K562 (cell line): Measurements from ENCODE around the gene PSMG3. TPM values are rescaled to one million over a fixed set of nuclear protein-coding genes. Genes with fewer than 3 reads are reported as not detected.

Experiments
- ETV5 ChIP-seq: sonication (generic); formaldehyde crosslinking; IDR thresholded peaks from 2 replicates; pipeline ENCODE4 v1.4.0; 2020; ENCODE audit warnings: low read depth, mild to moderate bottlenecking, missing genetic modification reagents
- FOXM1 ChIP-seq, 2 experiments: fragments of 450-650 bp in 1 of 2; sonication (generic) in 1 of 2; formaldehyde crosslinking in 1 of 2; IDR thresholded peaks; 2 replicates each; pipeline versions ENCODE4 v1.6.1 to v1.9.0; 2017 to 2022; ENCODE audit warnings: low read depth in 2 of 2, mild to moderate bottlenecking in 2 of 2, missing genetic modification reagents in 1 of 2, moderate library complexity in 1 of 2
- HDAC2 ChIP-seq: fragments of 450-650 bp; IDR thresholded peaks from 2 replicates; pipeline ENCODE4 v1.6.1; 2016; ENCODE audit warnings: mild to moderate bottlenecking
- MAFK ChIP-seq: IDR thresholded peaks from 2 replicates; pipeline ENCODE4 v1.6.1; 2011; ENCODE audit warnings: low read length, improper control_type of control experiment
- NCOA4 ChIP-seq: fragments of 450-650 bp; IDR thresholded peaks from 2 replicates; pipeline ENCODE4 v1.6.1; 2018; ENCODE audit warnings: mild to moderate bottlenecking; ENCODE audit not compliant: partially characterized antibody
- NFIC ChIP-seq: fragments of 450-650 bp; IDR thresholded peaks from 2 replicates; pipeline ENCODE4 v1.6.1; 2017; ENCODE audit warnings: mild to moderate bottlenecking, inconsistent platforms
- RERE ChIP-seq: sonication (generic); formaldehyde crosslinking; IDR thresholded peaks from 2 replicates; pipeline ENCODE4 v1.8.0; 2023; ENCODE audit warnings: missing genetic modification reagents, mild to moderate bottlenecking, borderline replicate concordance
- REST ChIP-seq, 2 experiments: fragments of 450-650 bp; formaldehyde crosslinking in 1 of 2; IDR thresholded peaks; 2 replicates each; pipeline versions ENCODE4 v1.4.0 to v1.6.1; 2014 to 2020; ENCODE audit warnings: mild to moderate bottlenecking in 2 of 2, borderline replicate concordance in 1 of 2, low read depth in 1 of 2
- TBL1XR1 ChIP-seq, 2 experiments: IDR thresholded peaks; 2 replicates each; pipeline ENCODE4 v1.6.1; 2012; ENCODE audit warnings: improper control_type of control experiment in 2 of 2, low read length in 2 of 2, mild to moderate bottlenecking in 1 of 2
- ZNF384 ChIP-seq: IDR thresholded peaks from 2 replicates; pipeline ENCODE4 v1.6.1; 2012; ENCODE audit warnings: low read depth, low read length, improper control_type of control experiment
- ZNF785 ChIP-seq: fragments of 250-450 bp; sonication (Bioruptor Pico); IDR thresholded peaks from 2 replicates; pipeline ENCODE4 v1.4.0; 2020; ENCODE audit warnings: mild to moderate bottlenecking
- polyA plus RNA-seq, 8 experiments: library from polyadenylated mRNA; depleted of rRNA in 4 of 8; stranded (reverse) in 5 of 8; unstranded in 3 of 8; fragments of >200 nt; fragmentation: Nextera tagmentation in 2 of 8; fragmentation: Illumina TruSeq in 1 of 8; extraction: Ambion mirVana in 2 of 8; extraction: Trizol in 1 of 8; gene quantifications; 2 replicates each; pipeline versions ENCODE4 v1.2.1 to v1.2.3, GENCODE V29; 2011 to 2014; ENCODE audit warnings: inconsistent platforms in 1 of 8, missing spikeins in 1 of 8
- total RNA-seq, 7 experiments: library from RNA; depleted of rRNA in 6 of 7; stranded (reverse); fragments of >200 nt in 6 of 7; fragmentation: Illumina TruSeq in 2 of 7; extraction: Trizol in 2 of 7; gene quantifications; 2 replicates each; pipeline versions ENCODE4 v1.2.1 to v1.2.3, GENCODE V29; 2011 to 2021; ENCODE audit warnings: low replicate concordance in 1 of 7
- TF ChIP-seq, protein P1 (sequence below): sonication (generic); formaldehyde crosslinking; IDR thresholded peaks from 2 replicates; pipeline ENCODE4 v1.8.0; 2022; ENCODE audit warnings: mild to moderate bottlenecking, missing genetic modification reagents

Gene PSMG3
- total and polyA plus RNA-seq, 9 of the 15 experiments (the other 6 are each of a cell fraction or from before 2014, with no cell fraction given): 34.8 to 122 (median 80.1) TPM

DNA sequence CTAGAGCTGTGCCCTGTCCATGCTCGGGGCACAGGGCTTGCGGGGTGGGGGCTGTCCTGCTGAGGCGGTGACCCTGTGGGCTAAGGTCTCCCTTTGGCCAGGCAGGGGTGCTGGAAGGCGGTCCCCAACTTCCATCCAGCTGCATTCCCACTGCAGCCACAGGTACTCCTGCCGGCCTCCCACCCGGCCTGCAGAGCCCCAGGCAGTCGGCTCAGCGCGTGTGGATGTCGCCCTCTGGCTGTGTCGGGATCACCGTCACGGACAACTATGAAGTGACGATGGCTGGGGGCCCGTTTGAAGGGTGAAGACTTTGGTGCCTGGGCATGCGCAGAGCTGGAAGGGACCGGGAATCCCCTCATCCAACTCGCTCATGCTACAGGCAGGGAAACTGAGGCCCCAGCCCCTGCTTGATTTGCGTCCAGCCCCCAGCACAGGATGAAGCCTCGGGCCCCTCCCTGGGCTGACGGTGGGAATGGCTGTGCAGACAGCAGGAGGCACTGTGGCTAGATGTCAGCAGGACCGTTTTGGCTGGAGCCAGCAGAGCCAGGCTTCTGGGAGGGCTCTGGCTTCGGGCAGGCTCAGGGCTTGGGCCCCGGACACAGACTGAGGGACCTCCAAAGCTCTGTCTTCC, 11.5 kb downstream of the PSMG3 start (continued):
- peak; percentile 79 for TF ChIP-seq REST (IDR thresholded peaks at IDR 0.05; ENCODE audit: borderline replicate concordance)
- TF ChIP-seq REST (CRISPR knock-in tag; IDR thresholded peaks at IDR 0.05; ENCODE audit: low read depth): no peak
- no peak for TF ChIP-seq ZNF384
- TF ChIP-seq TBL1XR1 (IDR thresholded peaks at IDR 0.05; ENCODE audit: low read length in 2 of 2): no peak
- TF ChIP-seq NFIC: no peak; the same call in 1 of the 2 replicates
- TF ChIP-seq MAFK: no peak
- no peak for TF ChIP-seq RERE (CRISPR knock-in tag)
- TF ChIP-seq, protein P1, sequence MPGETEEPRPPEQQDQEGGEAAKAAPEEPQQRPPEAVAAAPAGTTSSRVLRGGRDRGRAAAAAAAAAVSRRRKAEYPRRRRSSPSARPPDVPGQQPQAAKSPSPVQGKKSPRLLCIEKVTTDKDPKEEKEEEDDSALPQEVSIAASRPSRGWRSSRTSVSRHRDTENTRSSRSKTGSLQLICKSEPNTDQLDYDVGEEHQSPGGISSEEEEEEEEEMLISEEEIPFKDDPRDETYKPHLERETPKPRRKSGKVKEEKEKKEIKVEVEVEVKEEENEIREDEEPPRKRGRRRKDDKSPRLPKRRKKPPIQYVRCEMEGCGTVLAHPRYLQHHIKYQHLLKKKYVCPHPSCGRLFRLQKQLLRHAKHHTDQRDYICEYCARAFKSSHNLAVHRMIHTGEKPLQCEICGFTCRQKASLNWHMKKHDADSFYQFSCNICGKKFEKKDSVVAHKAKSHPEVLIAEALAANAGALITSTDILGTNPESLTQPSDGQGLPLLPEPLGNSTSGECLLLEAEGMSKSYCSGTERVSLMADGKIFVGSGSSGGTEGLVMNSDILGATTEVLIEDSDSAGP: no peak
- 0 out of 2 replicates have a peak, but pooled peaks have one; percentile 18 for TF ChIP-seq FOXM1 (IDR thresholded peaks at IDR 0.05; ENCODE audit: low read depth)
- no peak for TF ChIP-seq FOXM1 (CRISPR knock-in tag; IDR thresholded peaks at IDR 0.05; ENCODE audit: low read depth)
- no peak for TF ChIP-seq ZNF785 (CRISPR knock-in tag)
- peak; percentile 85 for TF ChIP-seq HDAC2
- no peak for TF ChIP-seq ETV5 (CRISPR knock-in tag)
- no peak for TF ChIP-seq NCOA4
